SK-N-SH (cell line): ENCODE data around the gene GLRA3. TPM values are rescaled to one million over a fixed set of nuclear protein-coding genes. Genes with fewer than 3 reads are reported as not detected.

Experiments
- CTCF ChIA-PET: fragments of 300-600, 350-600 bp; formaldehyde crosslinking; extraction: SDS; loops from one replicate; lab custom pipeline; 2021; lab: Yijun Ruan, JAX
- POLR2A ChIA-PET: fragments of 350-600 bp; sonication (Branson Sonifier 250); formaldehyde crosslinking; extraction: SDS; loops from one replicate; lab custom pipeline; 2020; ENCODE audit warnings: antibody characterized with exemption, inconsistent platforms; lab: Yijun Ruan, JAX
- DNase-seq: peaks from one replicate; pipeline ENCODE4 v3.0.0; 2012
- H2AFZ ChIP-seq: fragments of 200-600 bp; sonication (generic); 2 replicates; pipeline ENCODE4 v1.8.1; 2016; ENCODE audit warnings: antibody characterized with exemption, mild to moderate bottlenecking, low read depth
- H3F3A ChIP-seq: fragments of 200-600 bp; sonication (generic); replicated peaks from 2 replicates; pipeline ENCODE3; 2016; ENCODE audit warnings: antibody characterized with exemption, mild to moderate bottlenecking; ENCODE audit not compliant: insufficient read depth
- H3K27ac ChIP-seq, 2 experiments: fragments of 200-500 bp in 1 of 2; fragments of 200-600 bp in 1 of 2; sonication (Bioruptor generic) in 1 of 2; sonication (generic), shearing (Covaris generic) in 1 of 2; 2 replicates each; pipeline versions ENCODE4 v1.5.1 to v1.6.1; 2014 to 2016; ENCODE audit warnings: low read depth in 2 of 2, inconsistent platforms in 1 of 2, low read length in 1 of 2, mild to moderate bottlenecking in 1 of 2, mixed read lengths in 1 of 2
- H3K27me3 ChIP-seq: fragments of 200-600 bp; sonication (generic), shearing (Covaris generic); 2 replicates; pipeline ENCODE4 v1.6.1; 2016; ENCODE audit warnings: mixed run types; ENCODE audit not compliant: insufficient read depth
- H3K36me3 ChIP-seq, 2 experiments: fragments of 200-500 bp in 1 of 2; fragments of 200-600 bp in 1 of 2; sonication (Bioruptor generic) in 1 of 2; sonication (generic) in 1 of 2; replicated peaks in 1 of 2; 2 replicates each; pipeline versions ENCODE3 to v1.5.1; 2014 to 2016; ENCODE audit warnings: low read length in 1 of 2, mild to moderate bottlenecking in 1 of 2; ENCODE audit not compliant: insufficient read depth in 2 of 2, control insufficient read depth in 1 of 2
- H3K4me1 ChIP-seq, 2 experiments: fragments of 200-500 bp in 1 of 2; fragments of 200-600 bp in 1 of 2; sonication (Bioruptor generic) in 1 of 2; sonication (generic), shearing (Covaris generic) in 1 of 2; 2 replicates each; pipeline versions ENCODE4 v1.5.1 to v1.6.1; 2014 to 2016; ENCODE audit warnings: low read depth in 1 of 2, low read length in 1 of 2, mixed run types in 1 of 2; ENCODE audit not compliant: insufficient read depth in 2 of 2, control insufficient read depth in 1 of 2
- H3K4me2 ChIP-seq: fragments of 200-600 bp; sonication (generic), shearing (Covaris generic); 2 replicates; pipeline ENCODE4 v1.6.1; 2017; ENCODE audit warnings: mixed run types
- H3K4me3 ChIP-seq, 2 experiments: fragments of 200-500 bp in 1 of 2; fragments of 200-600 bp in 1 of 2; sonication (Bioruptor generic) in 1 of 2; sonication (generic), shearing (Covaris generic) in 1 of 2; 2 replicates each; pipeline versions ENCODE4 v1.5.1 to v1.8.1; 2014 to 2016; ENCODE audit warnings: low read depth in 2 of 2, inconsistent platforms in 1 of 2, low read length in 1 of 2, mild to moderate bottlenecking in 1 of 2, mixed read lengths in 1 of 2, moderate library complexity in 1 of 2
- H3K79me2 ChIP-seq: fragments of 200-600 bp; sonication (generic); 2 replicates; pipeline ENCODE4 v1.8.1; 2017; ENCODE audit warnings: mild to moderate bottlenecking; ENCODE audit not compliant: insufficient read depth
- H3K9ac ChIP-seq: fragments of 200-600 bp; sonication (generic); 2 replicates; pipeline ENCODE4 v1.6.1; 2017; ENCODE audit warnings: mixed run types
- H3K9me2 ChIP-seq: fragments of 200-600 bp; sonication (generic); 2 replicates; pipeline ENCODE4 v1.6.1; 2017; ENCODE audit warnings: mixed run types
- H3K9me3 ChIP-seq: fragments of 200-600 bp; sonication (generic); 2 replicates; pipeline ENCODE4 v1.6.1; 2017; ENCODE audit warnings: mixed run types, mild to moderate bottlenecking, moderate library complexity
- H4K20me1 ChIP-seq: fragments of 200-600 bp; sonication (generic); 2 replicates; pipeline ENCODE4 v1.6.1; 2017; ENCODE audit warnings: mild to moderate bottlenecking, mixed run types; ENCODE audit not compliant: insufficient read depth
- ELF1 ChIP-seq: IDR thresholded peaks from 2 replicates; pipeline ENCODE4 v1.4.0; 2012
- EP300 ChIP-seq, 2 experiments: IDR thresholded peaks; 2 replicates each; pipeline versions ENCODE4 v1.4.0 to v1.6.1; 2012; ENCODE audit warnings: borderline replicate concordance in 1 of 2, low read depth in 1 of 2, low read length in 1 of 2
- FOXJ3 ChIP-seq: sonication (generic); formaldehyde crosslinking; IDR thresholded peaks from 2 replicates; pipeline ENCODE4 v1.5.1; 2020; ENCODE audit warnings: mild to moderate bottlenecking, missing genetic modification reagents
- FOXM1 ChIP-seq: IDR thresholded peaks from 2 replicates; pipeline ENCODE4 v1.4.0; 2012; ENCODE audit warnings: low read depth, mild to moderate bottlenecking
- GATA2 ChIP-seq: sonication (generic); formaldehyde crosslinking; IDR thresholded peaks from 2 replicates; pipeline ENCODE4 v1.5.0; 2020; ENCODE audit warnings: mild to moderate bottlenecking, missing genetic modification reagents
- IRF3 ChIP-seq: fragments of 150-350 bp; IDR thresholded peaks from 2 replicates; pipeline ENCODE4 v1.6.1; 2016; ENCODE audit warnings: mild to moderate bottlenecking, low read depth, low read length
- MAX ChIP-seq: IDR thresholded peaks from 2 replicates; pipeline ENCODE4 v1.4.0; 2012; ENCODE audit warnings: low read depth
- MXI1 ChIP-seq: IDR thresholded peaks from 2 replicates; pipeline ENCODE4 v1.6.1; 2012; ENCODE audit warnings: mild to moderate bottlenecking, low read depth, low read length, improper control_type of control experiment
- NFIC ChIP-seq: IDR thresholded peaks from 2 replicates; pipeline ENCODE4 v1.4.0; 2012; ENCODE audit warnings: borderline replicate concordance
- NRF1 ChIP-seq: IDR thresholded peaks from 2 replicates; pipeline ENCODE4 v1.6.1; 2012; ENCODE audit warnings: low read depth, mild to moderate bottlenecking, low read length
- RAD21 ChIP-seq: IDR thresholded peaks from 2 replicates; pipeline ENCODE4 v1.6.1; 2012; ENCODE audit warnings: mild to moderate bottlenecking, low read length
- RCOR1 ChIP-seq: fragments of 150-350 bp; IDR thresholded peaks from 2 replicates; pipeline ENCODE4 v1.6.1; 2017; ENCODE audit warnings: antibody characterized with exemption, low read length
- REST ChIP-seq: IDR thresholded peaks from 2 replicates; pipeline ENCODE4 v1.6.1; 2012; ENCODE audit warnings: mild to moderate bottlenecking, low read depth, low read length, moderate library complexity
- RFX5 ChIP-seq: IDR thresholded peaks from 2 replicates; pipeline ENCODE4 v1.6.1; 2012; ENCODE audit warnings: mild to moderate bottlenecking, improper control_type of control experiment, low read length
- TAF1 ChIP-seq: IDR thresholded peaks from 2 replicates; pipeline ENCODE4 v1.6.1; 2012; ENCODE audit warnings: low read depth, mild to moderate bottlenecking, low read length, moderate library complexity, borderline replicate concordance
- TCF12 ChIP-seq: IDR thresholded peaks from 2 replicates; pipeline ENCODE4 v1.4.0; 2012
- USF2 ChIP-seq: fragments of 150-350 bp; IDR thresholded peaks from 2 replicates; pipeline ENCODE4 v1.6.1; 2017; ENCODE audit warnings: antibody characterized with exemption, low read length, low read depth, borderline replicate concordance
- WGBS: methylation state at CpG from one replicate; pipeline ENCODE4 v1.1.6; 2017; ENCODE audit warnings: low lambda C conversion rate; 5-methylcytosine and 5-hydroxymethylcytosine counted together
- polyA plus RNA-seq, 3 experiments: library from polyadenylated mRNA; depleted of rRNA; stranded (reverse); fragments of >200 nt; gene quantifications; 2 replicates each; pipeline ENCODE4 v1.2.3, GENCODE V29; 2012

Gene GLRA3
- polyA plus RNA-seq, 1 of the 3 experiments (the other 2 are of a cell fraction): not detected

- H3K4me3 ChIP-seq: no peak overlapping the region
- 38% methylated on average over 4 of the region's 4 CpGs for WGBS
- H3K9me3 ChIP-seq: no peaks in the 10 kb centered on the region
- H3K79me2 ChIP-seq: no peaks in the 10 kb centered on the region
- DNase-seq: no peak
- no peaks in the 10 kb centered on the region for H3K4me1 ChIP-seq
- no peak overlapping the region for H3K27ac ChIP-seq
- no peak for TF ChIP-seq USF2
- no peak overlapping the region for H2AFZ ChIP-seq
- no peak overlapping the region for H3K9ac ChIP-seq
- ChIA-PET POLR2A (no interaction called here), CTCF (interaction anchor here (0.9 kb wide), 1 partner anchor 20 kb away, joined by 3 read pairs; no protein-coding TSS in a partner anchor)
- no peaks in the 10 kb centered on the region for H3K27me3 ChIP-seq
- H4K20me1 ChIP-seq: no peaks in the 10 kb centered on the region
- H3F3A ChIP-seq: no peaks in the 10 kb centered on the region
- H3K9me2 ChIP-seq: no peaks in the 10 kb centered on the region
- no peaks in the 10 kb centered on the region for H3K36me3 ChIP-seq
- H3K4me2 ChIP-seq: no peak overlapping the region
These were observed 224.8 kb downstream of the GLRA3 start for GRCh38 chr4:174604198-174604597.

GRCh38 chr4:174600391-174600790 is 228.7 kb downstream of the GLRA3 start:
- H3K9ac ChIP-seq: no peak overlapping the region
- no peak overlapping the region for H3K4me2 ChIP-seq
- no peaks in the 10 kb centered on the region for H3F3A ChIP-seq
- H3K36me3 ChIP-seq: no peaks in the 10 kb centered on the region
- no peaks in the 10 kb centered on the region for H4K20me1 ChIP-seq
- no peaks in the 10 kb centered on the region for H3K9me2 ChIP-seq
- ChIA-PET POLR2A (no interaction called here), CTCF (no interaction called here)
- no peaks in the 10 kb centered on the region for H3K79me2 ChIP-seq
- no peaks in the 10 kb centered on the region for H3K9me3 ChIP-seq
- H2AFZ ChIP-seq: no peak overlapping the region
- no peak for DNase-seq
- no peak for TF ChIP-seq FOXM1
- TF ChIP-seq TAF1: no peak
- WGBS: 20% methylated on average over 1 of the region's 1 CpG
- H3K4me3 ChIP-seq: no peak overlapping the region
- no peak overlapping the region for H3K27ac ChIP-seq
- H3K4me1 ChIP-seq: no peaks in the 10 kb centered on the region
- no peaks in the 10 kb centered on the region for H3K27me3 ChIP-seq

GRCh38 chr4:174598800-174599199 is 230.2 kb downstream of the GLRA3 start:
- Histone ChIP-seq H3K9me3 (no peaks in the 10 kb centered on the region), H3K9ac (no peak overlapping the region), H3K4me2 (no peak overlapping the region), H3K4me1 (no peaks in the 10 kb centered on the region), H3K79me2 (no peaks in the 10 kb centered on the region), H3F3A (no peaks in the 10 kb centered on the region), H3K4me3 (no peak overlapping the region), H2AFZ (no peak overlapping the region), H3K9me2 (no peaks in the 10 kb centered on the region), H3K27ac (no peak overlapping the region), H4K20me1 (no peaks in the 10 kb centered on the region), H3K27me3 (no peaks in the 10 kb centered on the region), H3K36me3 (no peaks in the 10 kb centered on the region)
- POLR2A ChIA-PET: no interaction called here
- WGBS: 46% methylated on average over 3 of the region's 3 CpGs
- CTCF ChIA-PET: no interaction called here
- no peak for DNase-seq
- TF ChIP-seq NRF1 (no peak), ELF1 (no peak), REST (no peak), MXI1 (no peak), MAX (no peak), NFIC (no peak), TCF12 (no peak), USF2 (no peak), RFX5 (no peak), FOXJ3 (no peak), FOXM1 (no peak), IRF3 (no peak), EP300 (IDR thresholded peaks at IDR 0.05; ENCODE audit: borderline replicate concordance in 1 of 2, low read depth in 1 of 2, low read length in 1 of 2) (no peak), GATA2 (no peak), RAD21 (no peak), RCOR1 (no peak)
